DND-41 (cell line): Measurements from ENCODE around the gene TMPRSS5.

Experiments
- ATAC-seq: fragments of 200-7000 bp; cut with Tn5 transposase; 3 replicates; pipeline ENCODE4 v1.9.1; 2021; ENCODE audit warnings: low read depth; ENCODE audit not compliant: insufficient read depth
- DNase-seq: peaks from one replicate; pipeline ENCODE4 v3.0.0-alpha.2; 2020
- H2AFZ ChIP-seq: 2 replicates; pipeline ENCODE4 v1.6.0; 2012; ENCODE audit warnings: low read depth, low read length
- H3K27ac ChIP-seq: 2 replicates; pipeline ENCODE4 v1.5.1; 2012; ENCODE audit warnings: low read length, inconsistent platforms
- H3K27me3 ChIP-seq: fragments of 200-600 bp; sonication (generic); 2 replicates; pipeline ENCODE4 v1.6.0; 2012; ENCODE audit warnings: low read length, mild to moderate bottlenecking, inconsistent platforms; ENCODE audit not compliant: insufficient read depth, poor library complexity
- H3K36me3 ChIP-seq: 2 replicates; pipeline ENCODE4 v1.5.1; 2012; ENCODE audit warnings: low read length, inconsistent platforms; ENCODE audit not compliant: insufficient read depth
- H3K4me1 ChIP-seq: 2 replicates; pipeline ENCODE4 v1.5.1; 2012; ENCODE audit warnings: mild to moderate bottlenecking, low read length; ENCODE audit not compliant: insufficient read depth
- H3K4me2 ChIP-seq: 2 replicates; pipeline ENCODE4 v1.6.0; 2012; ENCODE audit warnings: mild to moderate bottlenecking, moderate library complexity, low read length, inconsistent platforms; ENCODE audit not compliant: insufficient read depth
- H3K4me3 ChIP-seq, 2 experiments: fragments of 200-600 bp in 1 of 2; shearing (Covaris generic) in 1 of 2; 2 replicates each; pipeline ENCODE4 v1.5.1; 2012 to 2016; ENCODE audit warnings: inconsistent platforms in 2 of 2, low read length in 2 of 2, mild to moderate bottlenecking in 2 of 2, low read depth in 1 of 2, moderate library complexity in 1 of 2
- H3K79me2 ChIP-seq: 2 replicates; pipeline ENCODE4 v1.6.0; 2012; ENCODE audit warnings: low read length, inconsistent platforms; ENCODE audit not compliant: insufficient read depth
- H3K9ac ChIP-seq: 2 replicates; pipeline ENCODE4 v1.6.0; 2012; ENCODE audit warnings: low read depth, mild to moderate bottlenecking, inconsistent platforms, low read length, moderate library complexity
- H3K9me3 ChIP-seq: 2 replicates; pipeline ENCODE4 v1.5.1; 2012; ENCODE audit warnings: low read length, moderate library complexity, mild to moderate bottlenecking, inconsistent platforms; ENCODE audit not compliant: insufficient read depth, severe bottlenecking
- H4K20me1 ChIP-seq: 2 replicates; pipeline ENCODE4 v1.6.0; 2012; ENCODE audit warnings: low read length; ENCODE audit not compliant: insufficient read depth
- EZH2 ChIP-seq: IDR thresholded peaks from 3 replicates; pipeline ENCODE4 v1.6.1; 2012; ENCODE audit warnings: borderline replicate concordance, low read depth, mild to moderate bottlenecking, moderate library complexity, low read length, inconsistent platforms; ENCODE audit not compliant: severe bottlenecking
- TF ChIP-seq, protein P1 (sequence below): IDR thresholded peaks from 2 replicates; pipeline ENCODE4 v1.5.1; 2012; ENCODE audit warnings: borderline replicate concordance, low read length, moderate library complexity, mild to moderate bottlenecking; ENCODE audit not compliant: poor library complexity, severe bottlenecking; ENCODE audit errors: extremely low read depth

The TMPRSS5 gene

DNA sequence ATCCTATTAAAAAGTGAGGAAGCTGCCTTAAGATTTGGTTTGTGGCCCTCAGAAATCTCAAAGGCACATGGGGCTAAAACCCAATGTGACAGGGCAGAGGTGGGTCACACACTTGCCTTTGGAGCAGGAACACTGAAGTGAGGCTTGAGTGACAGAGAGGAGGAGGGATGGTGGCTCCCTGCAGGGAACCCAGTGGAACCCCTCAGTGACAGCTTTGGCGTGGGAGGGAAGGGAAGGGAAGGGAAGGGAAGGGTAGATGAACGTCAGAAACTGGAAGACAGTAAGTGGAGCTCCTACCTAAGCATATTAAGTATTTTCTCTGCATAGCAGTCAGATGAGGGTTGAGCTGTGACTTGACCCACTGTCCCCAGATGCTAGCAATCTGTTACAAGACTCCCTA, 68.5 kb downstream of the TMPRSS5 start:
- no peak for ATAC-seq
- H3K9ac ChIP-seq: no peak overlapping the region
- no peak for TF ChIP-seq EZH2
- TF ChIP-seq, protein P1, sequence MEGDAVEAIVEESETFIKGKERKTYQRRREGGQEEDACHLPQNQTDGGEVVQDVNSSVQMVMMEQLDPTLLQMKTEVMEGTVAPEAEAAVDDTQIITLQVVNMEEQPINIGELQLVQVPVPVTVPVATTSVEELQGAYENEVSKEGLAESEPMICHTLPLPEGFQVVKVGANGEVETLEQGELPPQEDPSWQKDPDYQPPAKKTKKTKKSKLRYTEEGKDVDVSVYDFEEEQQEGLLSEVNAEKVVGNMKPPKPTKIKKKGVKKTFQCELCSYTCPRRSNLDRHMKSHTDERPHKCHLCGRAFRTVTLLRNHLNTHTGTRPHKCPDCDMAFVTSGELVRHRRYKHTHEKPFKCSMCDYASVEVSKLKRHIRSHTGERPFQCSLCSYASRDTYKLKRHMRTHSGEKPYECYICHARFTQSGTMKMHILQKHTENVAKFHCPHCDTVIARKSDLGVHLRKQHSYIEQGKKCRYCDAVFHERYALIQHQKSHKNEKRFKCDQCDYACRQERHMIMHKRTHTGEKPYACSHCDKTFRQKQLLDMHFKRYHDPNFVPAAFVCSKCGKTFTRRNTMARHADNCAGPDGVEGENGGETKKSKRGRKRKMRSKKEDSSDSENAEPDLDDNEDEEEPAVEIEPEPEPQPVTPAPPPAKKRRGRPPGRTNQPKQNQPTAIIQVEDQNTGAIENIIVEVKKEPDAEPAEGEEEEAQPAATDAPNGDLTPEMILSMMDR: no peak
- H3K27ac ChIP-seq: no peak overlapping the region
- H3K4me2 ChIP-seq: no peak overlapping the region
- H3K36me3 ChIP-seq: no peaks in the 10 kb centered on the region
- H3K27me3 ChIP-seq: peaks cover 3% of the 10 kb centered on the region
- DNase-seq: no peak
- H3K9me3 ChIP-seq: no peaks in the 10 kb centered on the region
- no peaks in the 10 kb centered on the region for H3K4me1 ChIP-seq
- no peaks in the 10 kb centered on the region for H3K79me2 ChIP-seq
- no peaks in the 10 kb centered on the region for H4K20me1 ChIP-seq
- no peak overlapping the region for H3K4me3 ChIP-seq
- no peak overlapping the region for H2AFZ ChIP-seq
